PC-9 (cell line): ENCODE data around the gene HNRNPLL.

Source experiments
- CTCF ChIP-seq: fragments of 200-600 bp; sonication (generic); conservative IDR thresholded peaks from 2 replicates; pipeline ENCODE4 v1.6.1; 2017; ENCODE audit warnings: mixed run types, antibody characterized with exemption, mild to moderate bottlenecking, moderate library complexity
- EZH2 ChIP-seq: fragments of 200-600 bp; sonication (generic); IDR thresholded peaks from 2 replicates; pipeline ENCODE4 v1.8.0; 2017; ENCODE audit warnings: antibody characterized with exemption, low read depth

GRCh38 chr2:38568724-38569436, 33.8 kb downstream of the HNRNPLL start:
- TF ChIP-seq CTCF (no peak), EZH2 (no peak)
